Inferior parietal cortex (tissue), 1 donor: Measurements from ENCODE around the gene TIMP2.
"Not testable (repeated sequence)": the region's sequence is repeated elsewhere in the genome, so short reads cannot be mapped to it uniquely, and the experiment has no call there.

Source experiments
- DNase-seq: peaks from one replicate; pipeline ENCODE4 v3.0.0-alpha.2; 2016; ENCODE audit errors: extremely low spot score

Gene TIMP2

GRCh38 chr17:78908426-78908825 lies 16.8 kb downstream of the TIMP2 start:
- no peak for DNase-seq

- no peak for DNase-seq
Measured at GRCh38 chr17:78905541-78905940, 19.6 kb downstream of the TIMP2 start.

GRCh38 chr17:78905116-78905515 lies 20.1 kb downstream of the TIMP2 start:
- DNase-seq = no peak

- DNase-seq = no peak
Measured at GRCh38 chr17:78904371-78904770, 20.8 kb downstream of the TIMP2 start.

- peak; percentile 20 for DNase-seq
Measured at GRCh38 chr17:78903101-78903779, 21.9 kb downstream of the TIMP2 start, which contains the start of gene CEP295NL. Gene CEP295NL, minus strand, starts transcription at chr17:78903201. Its CDS starts 1,373 bp downstream, at chr17:78901828.

- not testable (repeated sequence) for DNase-seq
Measured at GRCh38 chr17:78902231-78902630, 23.0 kb downstream of the TIMP2 start.

- no peak for DNase-seq
Measured at GRCh38 chr17:78901806-78902205, 23.4 kb downstream of the TIMP2 start.

GRCh38 chr17:78900816-78901215 lies 24.4 kb downstream of the TIMP2 start:
- DNase-seq = no peak

GRCh38 chr17:78899361-78900260 lies 25.6 kb downstream of the TIMP2 start:
- peak; percentile 49 for DNase-seq

- DNase-seq = no peak
Measured at GRCh38 chr17:78898947-78899346, 26.2 kb downstream of the TIMP2 start.

GRCh38 chr17:78898075-78898836 lies 26.9 kb downstream of the TIMP2 start:
- no peak for DNase-seq

GRCh38 chr17:78897664-78898047 lies 27.5 kb downstream of the TIMP2 start:
- no peak for DNase-seq

- no peak for DNase-seq
Measured at GRCh38 chr17:78896834-78897663, 28.1 kb downstream of the TIMP2 start.

GRCh38 chr17:78896091-78896833 lies 28.9 kb downstream of the TIMP2 start:
- DNase-seq = peak; percentile 66

GRCh38 chr17:78895322-78895721 lies 29.9 kb downstream of the TIMP2 start:
- peak; percentile 42 for DNase-seq

- DNase-seq = peak; percentile 45
Measured at GRCh38 chr17:78893684-78894083, 31.5 kb downstream of the TIMP2 start.

- no peak for DNase-seq
Measured at GRCh38 chr17:78892936-78893379, 32.2 kb downstream of the TIMP2 start.

GRCh38 chr17:78892520-78892919 lies 32.7 kb downstream of the TIMP2 start:
- DNase-seq = peak; percentile 68

- peak; percentile 15 for DNase-seq
Measured at GRCh38 chr17:78892062-78892456, 33.1 kb downstream of the TIMP2 start.

- DNase-seq = no peak
Measured at GRCh38 chr17:78891406-78892061, 33.7 kb downstream of the TIMP2 start.
